Loucy (cell line): ENCODE results near the gene SLC25A42.

Experiments used
- H2AFZ ChIP-seq: fragments of 200-600 bp; sonication (generic); 2 replicates; pipeline ENCODE4 v1.6.0; 2016; ENCODE audit warnings: antibody characterized with exemption, mild to moderate bottlenecking, low read length, moderate library complexity
- H3F3A ChIP-seq: fragments of 200-600 bp; 2 replicates; pipeline ENCODE4 v1.6.0; 2016; ENCODE audit warnings: antibody characterized with exemption, low read depth, mild to moderate bottlenecking
- H3K27me3 ChIP-seq: fragments of 200-600 bp; sonication (generic); 2 replicates; pipeline ENCODE4 v1.6.1; 2014; ENCODE audit warnings: low read length, mild to moderate bottlenecking; ENCODE audit not compliant: insufficient read depth, poor library complexity, severe bottlenecking
- H3K36me3 ChIP-seq: fragments of 200-600 bp; sonication (generic); 2 replicates; pipeline ENCODE4 v1.6.1; 2016; ENCODE audit warnings: low read length; ENCODE audit not compliant: insufficient read depth
- H3K4me1 ChIP-seq: fragments of 200-600 bp; sonication (generic); 2 replicates; pipeline ENCODE4 v1.5.1; 2014; ENCODE audit warnings: low read length, mild to moderate bottlenecking; ENCODE audit not compliant: insufficient read depth, poor library complexity, severe bottlenecking
- H3K4me2 ChIP-seq: fragments of 200-600 bp; sonication (generic); 2 replicates; pipeline ENCODE4 v1.6.0; 2014; ENCODE audit warnings: antibody characterized with exemption, low read length, low read depth, mild to moderate bottlenecking; ENCODE audit not compliant: poor library complexity, severe bottlenecking
- H3K4me3 ChIP-seq: fragments of 200-600 bp; sonication (generic); 2 replicates; pipeline ENCODE4 v1.5.1; 2014; ENCODE audit warnings: low read length, mild to moderate bottlenecking, mixed read lengths; ENCODE audit not compliant: poor library complexity, severe bottlenecking
- H3K79me2 ChIP-seq: fragments of 200-600 bp; sonication (generic); 2 replicates; pipeline ENCODE4 v1.6.1; 2014; ENCODE audit warnings: low read length; ENCODE audit not compliant: insufficient read depth
- H3K9ac ChIP-seq: fragments of 200-600 bp; sonication (generic); 2 replicates; pipeline ENCODE4 v1.6.0; 2014; ENCODE audit warnings: mild to moderate bottlenecking, low read depth, low read length, moderate library complexity; ENCODE audit not compliant: poor library complexity, severe bottlenecking
- H3K9me2 ChIP-seq: fragments of 200-600 bp; sonication (generic); replicated peaks from 2 replicates; pipeline ENCODE4 v1.6.1; 2016; ENCODE audit warnings: low read depth, low read length, mixed read lengths
- H3K9me3 ChIP-seq: fragments of 200-600 bp; sonication (generic); 2 replicates; pipeline ENCODE4 v1.6.1; 2014; ENCODE audit warnings: mild to moderate bottlenecking, antibody characterized with exemption, low read length, low read depth; ENCODE audit not compliant: insufficient read depth
- H4K20me1 ChIP-seq: fragments of 200-600 bp; sonication (generic); 2 replicates; pipeline ENCODE4 v1.6.0; 2014; ENCODE audit warnings: antibody characterized with exemption, low read length, mild to moderate bottlenecking; ENCODE audit not compliant: insufficient read depth, poor library complexity, severe bottlenecking
- EZH2phosphoT487 ChIP-seq: fragments of 200-600 bp; IDR thresholded peaks from 2 replicates; pipeline ENCODE4 v1.6.1; 2018; ENCODE audit warnings: antibody characterized with exemption, mild to moderate bottlenecking, moderate library complexity, borderline replicate concordance
- TF ChIP-seq, protein P1 (sequence below): fragments of 200-600 bp; sonication (generic); conservative IDR thresholded peaks from 2 replicates; pipeline ENCODE4 v1.5.1; 2014; ENCODE audit warnings: mild to moderate bottlenecking, antibody characterized with exemption, low read length

SLC25A42 gene

DNA sequence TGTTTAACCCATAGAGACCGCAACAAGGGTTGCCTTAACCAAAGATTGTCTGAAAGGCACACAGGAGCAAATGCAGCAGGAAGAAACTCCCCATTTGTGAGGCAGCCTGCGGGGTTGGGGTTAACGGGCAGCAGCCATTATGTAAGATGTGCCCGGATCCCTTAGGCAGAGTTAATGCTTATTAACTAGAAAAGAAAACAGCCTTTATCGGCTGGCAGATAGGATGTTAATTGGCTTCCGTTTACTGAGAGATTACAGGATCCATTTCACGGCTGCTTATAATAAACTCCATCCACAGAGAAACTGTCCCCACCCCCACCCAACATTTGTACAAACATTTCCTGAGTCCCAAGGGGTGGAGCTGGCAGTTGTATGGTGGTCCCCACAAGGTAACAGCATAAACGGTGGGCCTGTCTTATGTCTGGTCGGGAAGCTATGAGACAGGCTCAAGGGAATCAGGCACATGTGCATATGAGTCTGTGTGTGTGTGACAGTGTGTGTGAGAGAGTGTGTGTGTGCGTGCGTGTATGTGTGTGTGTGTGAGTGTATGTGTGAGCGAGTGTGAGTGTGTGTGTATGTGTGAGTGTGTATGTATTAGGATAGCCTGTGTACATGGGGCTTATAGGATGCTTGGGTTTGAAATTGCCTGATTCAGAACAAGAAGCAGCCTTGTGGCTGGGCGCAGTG, 10.5 kb downstream of the SLC25A42 start:
- Histone ChIP-seq H3F3A (no peaks in the 10 kb centered on the region), H3K9me3 (no peaks in the 10 kb centered on the region), H3K36me3 (no peaks in the 10 kb centered on the region), H2AFZ (no peak overlapping the region), H3K4me2 (peak overlapping the region; percentile 56), H3K79me2 (peaks cover 6% of the 10 kb centered on the region; the same call in 1 of the 2 replicates), H3K4me3 (peak overlapping the region; percentile 26), H3K4me1 (peaks cover 11% of the 10 kb centered on the region), H4K20me1 (no peaks in the 10 kb centered on the region), H3K27me3 (no peaks in the 10 kb centered on the region), H3K9ac (peak overlapping the region; percentile 15), H3K9me2 (no peaks in the 10 kb centered on the region)
- TF ChIP-seq, protein P1, sequence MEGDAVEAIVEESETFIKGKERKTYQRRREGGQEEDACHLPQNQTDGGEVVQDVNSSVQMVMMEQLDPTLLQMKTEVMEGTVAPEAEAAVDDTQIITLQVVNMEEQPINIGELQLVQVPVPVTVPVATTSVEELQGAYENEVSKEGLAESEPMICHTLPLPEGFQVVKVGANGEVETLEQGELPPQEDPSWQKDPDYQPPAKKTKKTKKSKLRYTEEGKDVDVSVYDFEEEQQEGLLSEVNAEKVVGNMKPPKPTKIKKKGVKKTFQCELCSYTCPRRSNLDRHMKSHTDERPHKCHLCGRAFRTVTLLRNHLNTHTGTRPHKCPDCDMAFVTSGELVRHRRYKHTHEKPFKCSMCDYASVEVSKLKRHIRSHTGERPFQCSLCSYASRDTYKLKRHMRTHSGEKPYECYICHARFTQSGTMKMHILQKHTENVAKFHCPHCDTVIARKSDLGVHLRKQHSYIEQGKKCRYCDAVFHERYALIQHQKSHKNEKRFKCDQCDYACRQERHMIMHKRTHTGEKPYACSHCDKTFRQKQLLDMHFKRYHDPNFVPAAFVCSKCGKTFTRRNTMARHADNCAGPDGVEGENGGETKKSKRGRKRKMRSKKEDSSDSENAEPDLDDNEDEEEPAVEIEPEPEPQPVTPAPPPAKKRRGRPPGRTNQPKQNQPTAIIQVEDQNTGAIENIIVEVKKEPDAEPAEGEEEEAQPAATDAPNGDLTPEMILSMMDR = no peak
- no peak for TF ChIP-seq EZH2phosphoT487

DNA sequence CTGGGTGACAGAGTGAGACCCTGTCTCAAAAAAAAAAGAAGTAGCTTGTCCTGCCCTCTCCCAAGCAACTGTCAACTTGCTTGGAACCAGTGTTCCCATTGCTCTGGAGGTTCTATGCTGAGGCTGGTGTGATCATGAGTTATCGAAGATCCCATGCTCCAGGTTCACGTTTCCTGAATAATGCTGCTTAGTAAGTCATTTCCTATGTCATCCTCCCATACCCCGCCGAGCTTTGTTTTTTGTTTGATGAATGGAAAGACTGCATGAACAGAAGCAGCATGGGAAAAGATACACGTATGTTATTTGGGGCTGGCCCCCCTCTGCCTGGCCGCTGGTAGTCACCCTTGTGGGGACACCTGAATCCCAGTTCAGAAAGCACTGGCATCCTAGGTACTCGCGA, 11.3 kb downstream of the SLC25A42 start:
- Histone ChIP-seq H4K20me1 (no peaks in the 10 kb centered on the region), H3K4me1 (peaks cover 9% of the 10 kb centered on the region), H3K36me3 (no peaks in the 10 kb centered on the region), H3K79me2 (peaks cover 13% of the 10 kb centered on the region; the same call in 1 of the 2 replicates), H3K4me3 (no peak overlapping the region), H2AFZ (no peak overlapping the region), H3K4me2 (no peak overlapping the region), H3F3A (no peaks in the 10 kb centered on the region), H3K9ac (no peak overlapping the region), H3K9me2 (no peaks in the 10 kb centered on the region), H3K27me3 (no peaks in the 10 kb centered on the region), H3K9me3 (no peaks in the 10 kb centered on the region)
- TF ChIP-seq, protein P1 = no peak
- no peak for TF ChIP-seq EZH2phosphoT487

GRCh38 chr19:19076476-19076875, 12.7 kb downstream of the SLC25A42 start:
- Histone ChIP-seq H3K9me2 (no peaks in the 10 kb centered on the region), H4K20me1 (no peaks in the 10 kb centered on the region), H3K9ac (no peak overlapping the region), H3K79me2 (peaks cover 13% of the 10 kb centered on the region; the same call in 1 of the 2 replicates), H2AFZ (no peak overlapping the region), H3K4me3 (no peak overlapping the region), H3F3A (no peaks in the 10 kb centered on the region), H3K9me3 (no peaks in the 10 kb centered on the region), H3K27me3 (no peaks in the 10 kb centered on the region), H3K4me2 (no peak overlapping the region), H3K36me3 (no peaks in the 10 kb centered on the region), H3K4me1 (peaks cover 9% of the 10 kb centered on the region)
- no peak for TF ChIP-seq EZH2phosphoT487
- TF ChIP-seq, protein P1 = no peak
